ENCODE data around the gene PRTG. TPM values are rescaled to one million over a fixed set of nuclear protein-coding genes. Genes with fewer than 3 reads are reported as not detected.

Gene PRTG
- total RNA-seq, 4 donors from 2014 or later: 40.3 to 146 (median 89.0) TPM

DNA sequence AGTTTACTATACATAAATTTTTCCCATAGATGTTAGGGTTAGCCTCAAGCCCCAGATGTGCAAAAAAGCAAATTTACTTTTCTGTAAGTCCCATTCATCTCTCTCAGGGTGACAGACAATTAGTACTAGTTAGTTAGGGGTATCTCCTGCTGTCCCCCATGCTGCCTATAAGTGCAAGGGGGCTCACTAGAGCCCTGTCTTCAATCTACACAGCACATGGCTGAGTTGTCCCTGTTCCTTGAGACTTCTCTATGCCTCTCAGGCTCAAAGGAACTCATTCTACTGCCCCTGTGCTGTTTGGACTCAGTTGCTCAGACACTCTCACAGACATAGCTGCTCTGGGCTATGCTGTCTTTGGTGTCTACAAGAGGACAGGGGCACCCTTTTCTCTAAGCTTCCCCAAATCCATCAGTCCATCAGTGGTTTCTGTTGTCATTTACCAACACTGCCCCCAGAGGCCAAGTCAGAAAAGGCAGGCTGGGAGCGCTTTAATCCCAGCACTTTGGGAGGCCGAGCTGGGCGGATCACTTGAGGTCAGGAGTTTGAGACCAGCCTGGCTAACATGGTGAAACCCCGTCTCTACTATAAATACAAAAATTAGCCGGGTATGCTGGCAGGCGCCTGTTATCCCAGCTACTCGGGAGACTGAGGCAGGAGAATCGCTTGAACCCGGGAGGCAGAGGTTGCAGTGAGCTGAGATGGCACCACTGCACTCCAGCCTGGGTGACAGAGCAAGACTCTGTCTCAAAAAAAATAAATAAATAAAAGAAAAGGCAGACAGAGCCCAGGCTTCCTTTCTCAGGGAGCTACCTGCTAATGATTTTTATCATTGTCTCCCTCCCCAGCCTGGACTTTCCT, 31.4 kb upstream of the PRTG start:
- intact Hi-C loops (cut with DNase I): no loop called here
- Histone ChIP-seq H3K27ac (no peak overlapping the region), H3K9me3 (no peaks in the 10 kb centered on the region), H3K36me3 (no peaks in the 10 kb centered on the region), H3K4me1 (no peaks in the 10 kb centered on the region), H3K27me3 (no peaks in the 10 kb centered on the region), H3K4me3 (replicated peaks in 1 of 3) (no peak overlapping the region)
- TF ChIP-seq POLR2A (IDR thresholded peaks at IDR 0.05): no peak
- TF ChIP-seq, protein P1, sequence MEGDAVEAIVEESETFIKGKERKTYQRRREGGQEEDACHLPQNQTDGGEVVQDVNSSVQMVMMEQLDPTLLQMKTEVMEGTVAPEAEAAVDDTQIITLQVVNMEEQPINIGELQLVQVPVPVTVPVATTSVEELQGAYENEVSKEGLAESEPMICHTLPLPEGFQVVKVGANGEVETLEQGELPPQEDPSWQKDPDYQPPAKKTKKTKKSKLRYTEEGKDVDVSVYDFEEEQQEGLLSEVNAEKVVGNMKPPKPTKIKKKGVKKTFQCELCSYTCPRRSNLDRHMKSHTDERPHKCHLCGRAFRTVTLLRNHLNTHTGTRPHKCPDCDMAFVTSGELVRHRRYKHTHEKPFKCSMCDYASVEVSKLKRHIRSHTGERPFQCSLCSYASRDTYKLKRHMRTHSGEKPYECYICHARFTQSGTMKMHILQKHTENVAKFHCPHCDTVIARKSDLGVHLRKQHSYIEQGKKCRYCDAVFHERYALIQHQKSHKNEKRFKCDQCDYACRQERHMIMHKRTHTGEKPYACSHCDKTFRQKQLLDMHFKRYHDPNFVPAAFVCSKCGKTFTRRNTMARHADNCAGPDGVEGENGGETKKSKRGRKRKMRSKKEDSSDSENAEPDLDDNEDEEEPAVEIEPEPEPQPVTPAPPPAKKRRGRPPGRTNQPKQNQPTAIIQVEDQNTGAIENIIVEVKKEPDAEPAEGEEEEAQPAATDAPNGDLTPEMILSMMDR (IDR thresholded peaks at IDR 0.05): peak; percentile 46 to 73 (median 52)
- 58 to 61% methylated on average over 9 of the region's 9 CpGs for WGBS, 2 donors
- DNase-seq: peak; percentile 47 to 50

DNA sequence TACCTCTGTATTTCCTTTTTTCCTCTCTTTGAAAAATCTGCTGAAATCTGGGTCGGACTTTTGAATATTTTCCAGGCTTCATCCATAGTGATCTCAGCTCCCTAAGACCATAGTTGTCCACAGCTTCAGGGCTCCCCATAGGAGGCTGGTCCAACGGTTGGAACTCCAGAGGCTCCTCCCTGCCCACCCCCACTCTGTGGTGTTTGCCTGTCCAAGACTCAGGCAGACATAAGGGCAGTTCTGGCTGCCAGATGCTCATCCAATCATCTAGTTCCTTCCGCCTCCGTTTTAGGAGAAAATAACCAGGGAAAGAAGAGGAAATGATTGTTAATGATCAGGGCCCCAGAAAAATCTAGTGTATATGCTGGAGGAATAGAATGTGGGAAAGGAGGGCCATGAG, 27.9 kb upstream of the PRTG start:
- TF ChIP-seq POLR2A (IDR thresholded peaks at IDR 0.05): no peak
- TF ChIP-seq, protein P1 (IDR thresholded peaks at IDR 0.05): no peak
- 51 to 56% methylated on average over 4 of the region's 4 CpGs for WGBS, 2 donors
- Histone ChIP-seq H3K9me3 (no peaks in the 10 kb centered on the region), H3K27ac (no peak overlapping the region), H3K4me1 (no peaks in the 10 kb centered on the region), H3K36me3 (no peaks in the 10 kb centered on the region), H3K4me3 (replicated peaks in 1 of 3) (no peak overlapping the region), H3K27me3 (no peaks in the 10 kb centered on the region)
- DNase-seq: no peak
- intact Hi-C loops (cut with DNase I): no loop called here

DNA sequence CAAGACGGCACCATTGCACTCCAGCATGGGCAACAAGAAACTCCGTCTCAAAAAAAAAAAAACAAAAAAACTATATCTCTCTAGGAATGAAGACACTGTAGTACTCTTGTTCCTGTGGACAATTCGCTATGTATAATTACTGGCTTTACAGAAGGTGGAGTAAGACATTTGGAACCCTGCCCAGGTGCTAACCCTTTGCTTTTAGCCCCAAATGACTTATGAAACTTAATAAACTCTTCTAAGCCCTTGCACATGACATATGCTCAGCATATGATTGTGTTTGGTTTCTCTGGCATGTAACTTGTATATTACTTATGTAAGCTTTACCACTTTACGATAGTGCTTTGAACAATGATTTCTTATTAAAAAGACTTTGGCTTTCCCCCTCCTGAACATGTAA, 27.3 kb upstream of the PRTG start:
- no peak for DNase-seq
- intact Hi-C loops (cut with DNase I): no loop called here
- TF ChIP-seq, protein P1 (IDR thresholded peaks at IDR 0.05): no peak
- no peak for TF ChIP-seq POLR2A (IDR thresholded peaks at IDR 0.05)
- H3K36me3 ChIP-seq: no peaks in the 10 kb centered on the region
- no peaks in the 10 kb centered on the region for H3K27me3 ChIP-seq
- WGBS, 2 donors: 78 to 82% methylated on average over 4 of the region's 4 CpGs
- H3K4me3 ChIP-seq (replicated peaks in 1 of 3): no peak overlapping the region
- no peak overlapping the region for H3K27ac ChIP-seq
- no peaks in the 10 kb centered on the region for H3K4me1 ChIP-seq
- no peaks in the 10 kb centered on the region for H3K9me3 ChIP-seq

DNA sequence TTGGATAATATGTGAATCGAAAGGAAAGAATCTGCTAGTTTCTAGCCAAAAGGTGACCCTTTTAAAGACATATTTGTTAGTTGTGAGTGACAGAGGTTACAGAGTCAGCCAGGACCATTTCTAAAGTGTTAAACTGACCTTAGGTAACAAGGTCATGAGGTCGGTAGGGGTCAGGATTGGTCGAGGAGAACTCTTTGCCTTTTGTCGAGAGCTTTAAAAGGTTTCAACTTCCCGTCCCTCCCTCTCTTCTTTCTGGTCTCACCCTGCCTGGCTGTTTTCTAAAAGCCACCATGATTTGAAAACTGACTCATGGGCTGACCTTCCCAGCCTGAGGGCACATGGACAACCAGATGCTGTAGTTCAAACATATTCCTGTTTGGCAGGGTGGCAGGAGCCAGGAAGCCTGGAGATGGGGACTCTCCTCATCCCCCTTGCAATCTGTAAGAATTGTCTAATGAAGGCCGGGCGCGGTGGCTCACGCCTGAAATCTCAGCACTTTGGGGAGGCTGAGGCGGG, 25.8 kb upstream of the PRTG start:
- DNase-seq: no peak
- H3K4me3 ChIP-seq (replicated peaks in 1 of 3): no peak overlapping the region
- no peaks in the 10 kb centered on the region for H3K9me3 ChIP-seq
- no peaks in the 10 kb centered on the region for H3K36me3 ChIP-seq
- TF ChIP-seq, protein P1 (IDR thresholded peaks at IDR 0.05): no peak
- TF ChIP-seq POLR2A (IDR thresholded peaks at IDR 0.05): no peak
- intact Hi-C loops (cut with DNase I): no loop called here
- H3K27me3 ChIP-seq: no peaks in the 10 kb centered on the region
- H3K4me1 ChIP-seq: no peaks in the 10 kb centered on the region
- no peak overlapping the region for H3K27ac ChIP-seq
- WGBS, 2 donors: 76 to 81% methylated on average over 10 of the region's 10 CpGs

DNA sequence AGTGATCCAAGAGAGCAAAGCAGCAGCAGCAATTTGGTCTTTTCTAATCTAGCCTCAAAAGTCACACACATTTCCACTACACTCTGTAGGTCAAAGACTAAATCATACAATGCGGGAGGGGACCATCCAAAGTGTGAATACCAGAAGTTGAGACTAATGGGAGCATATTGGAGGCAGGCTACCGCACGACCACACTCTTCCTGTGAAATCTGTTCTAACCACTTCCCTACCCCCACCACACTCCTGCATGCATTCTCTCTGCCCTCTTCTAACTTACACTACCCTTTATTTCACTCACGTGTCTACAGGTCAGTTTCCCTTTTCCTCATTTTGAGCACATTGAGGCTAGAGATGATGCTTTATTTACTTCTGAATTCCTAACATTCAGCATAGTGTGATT, 23.7 kb upstream of the PRTG start:
- 80 to 82% methylated on average over 4 of the region's 4 CpGs for WGBS, 2 donors
- no peak for DNase-seq
- TF ChIP-seq POLR2A (IDR thresholded peaks at IDR 0.05): no peak
- TF ChIP-seq, protein P1 (IDR thresholded peaks at IDR 0.05): no peak
- Histone ChIP-seq H3K27me3 (no peaks in the 10 kb centered on the region), H3K27ac (no peak overlapping the region), H3K9me3 (no peaks in the 10 kb centered on the region), H3K4me3 (replicated peaks in 1 of 3) (no peak overlapping the region), H3K36me3 (no peaks in the 10 kb centered on the region), H3K4me1 (no peaks in the 10 kb centered on the region)
- intact Hi-C loops (cut with DNase I): no loop called here
